H1 (cell line): ENCODE results near the gene FRY. TPM values are rescaled to one million over a fixed set of nuclear protein-coding genes. Genes with fewer than 3 reads are reported as not detected.

Experiments
- CTCF ChIA-PET: fragments of 300-600 bp; sonication (Branson Sonifier 250); formaldehyde crosslinking; loops from one replicate; lab custom pipeline; 2021; ENCODE audit not compliant: partially characterized antibody; lab: Charles Lee
- POLR2A ChIA-PET: fragments of 300-600 bp; sonication (Branson Sonifier 250); formaldehyde crosslinking; loops from one replicate; lab custom pipeline; 2021; ENCODE audit warnings: inconsistent platforms; ENCODE audit not compliant: partially characterized antibody; lab: Charles Lee
- DNase-seq, 2 experiments: peaks; one replicate each; pipeline versions ENCODE4 v3.0.0 to v3.0.0-alpha.2; 2010 to 2022; ENCODE audit warnings: low spot score in 2 of 2, low read depth in 1 of 2, mixed read lengths in 1 of 2
- FAIRE-seq: peaks from 2 replicates; lab custom pipeline; 2011; peaks lifted over from hg19 to GRCh38; lab: Jason Lieb, UNC
- H2AFZ ChIP-seq: 2 replicates; pipeline ENCODE4 v1.8.1; 2012; ENCODE audit warnings: low read length, inconsistent platforms
- H2AK5ac ChIP-seq: 2 replicates; pipeline ENCODE4 v1.6.1; 2013; ENCODE audit warnings: low read depth, low read length
- H2BK120ac ChIP-seq: replicated peaks from 2 replicates; pipeline ENCODE3; 2013; ENCODE audit warnings: low read depth, low read length, inconsistent platforms
- H2BK12ac ChIP-seq: 2 replicates; pipeline ENCODE4 v1.6.1; 2013; ENCODE audit warnings: low read depth, low read length
- H2BK15ac ChIP-seq: 2 replicates; pipeline ENCODE4 v1.6.1; 2013; ENCODE audit warnings: low read length
- H2BK20ac ChIP-seq: 2 replicates; pipeline ENCODE4 v1.6.1; 2013; ENCODE audit warnings: low read length
- H2BK5ac ChIP-seq: 2 replicates; pipeline ENCODE4 v1.6.1; 2013; ENCODE audit warnings: low read depth, low read length
- H3K14ac ChIP-seq: 2 replicates; pipeline ENCODE4 v1.6.1; 2013; ENCODE audit warnings: inconsistent platforms; ENCODE audit not compliant: insufficient read length
- H3K18ac ChIP-seq: 2 replicates; pipeline ENCODE4 v1.6.1; 2013; ENCODE audit warnings: low read length; ENCODE audit errors: extremely low read depth
- H3K23ac ChIP-seq: 2 replicates; pipeline ENCODE4 v1.6.1; 2013; ENCODE audit warnings: inconsistent platforms; ENCODE audit not compliant: insufficient read length
- H3K23me2 ChIP-seq: 2 replicates; pipeline ENCODE4 v1.6.1; 2013; ENCODE audit warnings: low read depth, low read length
- H3K27ac ChIP-seq: 2 replicates; pipeline ENCODE4 v1.6.1; 2011; ENCODE audit warnings: low read depth, low read length, inconsistent platforms
- H3K27me3 ChIP-seq, 4 experiments: replicated peaks in 1 of 4; 1 replicate in 1 of 4; 2 replicates in 3 of 4; pipeline versions ENCODE4 v1.6.1 to v1.8.1; 2011 to 2013; ENCODE audit warnings: low read length in 3 of 4, mild to moderate bottlenecking in 3 of 4, inconsistent platforms in 2 of 4, mixed read lengths in 2 of 4, moderate library complexity in 1 of 4; ENCODE audit not compliant: control insufficient read depth in 3 of 4, insufficient read depth in 3 of 4; ENCODE audit errors: extremely low read depth in 1 of 4
- H3K36me3 ChIP-seq, 4 experiments: 2 replicates each; pipeline versions ENCODE4 v1.6.1 to v1.8.1; 2011 to 2013; ENCODE audit warnings: mild to moderate bottlenecking in 4 of 4, low read length in 3 of 4, moderate library complexity in 2 of 4, control low read depth in 1 of 4, inconsistent platforms in 1 of 4; ENCODE audit not compliant: insufficient read depth in 4 of 4, control insufficient read depth in 2 of 4
- H3K4ac ChIP-seq: replicated peaks from 2 replicates; pipeline ENCODE3; 2013; ENCODE audit warnings: low read length, low read depth, mixed read lengths, inconsistent platforms; ENCODE audit not compliant: insufficient read length
- H3K4me1 ChIP-seq, 4 experiments: replicated peaks in 1 of 4; 1 replicate in 1 of 4; 2 replicates in 3 of 4; pipeline versions ENCODE4 v1.6.1 to v1.8.1; 2011 to 2013; ENCODE audit warnings: low read length in 3 of 4, inconsistent platforms in 2 of 4, mixed read lengths in 1 of 4; ENCODE audit not compliant: insufficient read depth in 4 of 4, control insufficient read depth in 3 of 4
- H3K4me2 ChIP-seq, 2 experiments: 2 replicates each; pipeline versions ENCODE4 v1.6.1 to v1.8.1; 2011 to 2013; ENCODE audit warnings: low read depth in 2 of 2, low read length in 2 of 2, control low read depth in 1 of 2, inconsistent platforms in 1 of 2, mild to moderate bottlenecking in 1 of 2; ENCODE audit not compliant: insufficient read depth in 1 of 2
- H3K4me3 ChIP-seq, 4 experiments: fragments of 200-600, 300-600 bp in 1 of 4; sonication (generic), shearing (Covaris generic), sonication (Bioruptor Twin) in 1 of 4; 2 replicates each; pipeline versions ENCODE4 v1.5.1 to v1.8.1; 2011 to 2016; ENCODE audit warnings: low read length in 4 of 4, low read depth in 3 of 4, control low read depth in 2 of 4, inconsistent platforms in 2 of 4, mild to moderate bottlenecking in 2 of 4, mixed read lengths in 1 of 4, moderate library complexity in 1 of 4; ENCODE audit not compliant: insufficient read depth in 2 of 4; ENCODE audit errors: extremely low read depth in 1 of 4
- H3K56ac ChIP-seq: replicated peaks from 2 replicates; pipeline ENCODE3; 2013; ENCODE audit warnings: low read depth, mild to moderate bottlenecking, mixed read lengths, low read length, inconsistent platforms; ENCODE audit not compliant: insufficient read length
- H3K79me1 ChIP-seq: 2 replicates; pipeline ENCODE4 v1.6.1; 2013; ENCODE audit warnings: low read depth, low read length, control low read depth
- H3K79me2 ChIP-seq, 2 experiments: 2 replicates each; pipeline versions ENCODE4 v1.6.1 to v1.8.1; 2012 to 2013; ENCODE audit warnings: low read length in 2 of 2, mild to moderate bottlenecking in 2 of 2, inconsistent platforms in 1 of 2; ENCODE audit not compliant: insufficient read depth in 2 of 2, control insufficient read depth in 1 of 2
- H3K9ac ChIP-seq, 4 experiments: replicated peaks in 1 of 4; 1 replicate in 1 of 4; 2 replicates in 3 of 4; pipeline versions ENCODE4 v1.6.1 to v1.8.1; 2011 to 2013; ENCODE audit warnings: low read depth in 3 of 4, low read length in 3 of 4, control low read depth in 2 of 4, mild to moderate bottlenecking in 2 of 4, moderate library complexity in 2 of 4, inconsistent platforms in 1 of 4; ENCODE audit errors: extremely low read depth in 1 of 4
- H3K9me3 ChIP-seq, 2 experiments: 2 replicates each; pipeline versions ENCODE4 v1.6.1 to v1.8.1; 2012 to 2013; ENCODE audit warnings: mild to moderate bottlenecking in 2 of 2, moderate library complexity in 2 of 2, control low read depth in 1 of 2, inconsistent platforms in 1 of 2, low read depth in 1 of 2, low read length in 1 of 2, mixed read lengths in 1 of 2; ENCODE audit not compliant: insufficient read depth in 2 of 2
- H4K20me1 ChIP-seq, 2 experiments: replicated peaks in 1 of 2; 2 replicates each; pipeline versions ENCODE3 to v1.8.1; 2011 to 2013; ENCODE audit warnings: inconsistent platforms in 2 of 2, low read length in 2 of 2, mild to moderate bottlenecking in 1 of 2; ENCODE audit not compliant: insufficient read depth in 2 of 2, control insufficient read depth in 1 of 2
- H4K5ac ChIP-seq: 2 replicates; pipeline ENCODE4 v1.6.1; 2013; ENCODE audit warnings: low read length, low read depth, mixed read lengths, inconsistent platforms; ENCODE audit not compliant: insufficient read length
- H4K8ac ChIP-seq: 2 replicates; pipeline ENCODE4 v1.8.0; 2013; ENCODE audit warnings: mild to moderate bottlenecking, moderate library complexity, low read length, inconsistent platforms; ENCODE audit not compliant: insufficient read depth; ENCODE audit errors: extremely low read depth
- H4K91ac ChIP-seq: replicated peaks from 2 replicates; pipeline ENCODE3; 2013; ENCODE audit warnings: low read length, mixed read lengths, inconsistent platforms; ENCODE audit not compliant: insufficient read length
- ASH2L ChIP-seq: fragments of 200-600, 300-600 bp; sonication (generic); IDR thresholded peaks from one replicate; pipeline ENCODE4 v1.7.1; 2017; ENCODE audit warnings: low read length
- EP300 ChIP-seq, 2 experiments: IDR thresholded peaks; 1 replicate in 1 of 2; 2 replicates in 1 of 2; pipeline ENCODE4 v1.6.1; 2011 to 2012; ENCODE audit warnings: low read depth in 2 of 2, low read length in 2 of 2, mild to moderate bottlenecking in 2 of 2, borderline replicate concordance in 1 of 2, inconsistent platforms in 1 of 2, moderate library complexity in 1 of 2
- FOSL1 ChIP-seq: IDR thresholded peaks from 2 replicates; pipeline ENCODE4 v1.6.1; 2011; ENCODE audit warnings: mild to moderate bottlenecking, low read depth, low read length, moderate library complexity; ENCODE audit not compliant: insufficient read depth
- GTF2F1 ChIP-seq: IDR thresholded peaks from 2 replicates; pipeline ENCODE4 v1.6.1; 2012; ENCODE audit warnings: low read depth, low read length, improper control_type of control experiment, borderline replicate concordance
- HDAC6 ChIP-seq: IDR thresholded peaks from one replicate; pipeline ENCODE4 v1.7.1; 2012; ENCODE audit warnings: low read depth, mild to moderate bottlenecking, inconsistent platforms, low read length, moderate library complexity
- KDM4A ChIP-seq: IDR thresholded peaks from one replicate; pipeline ENCODE4 v1.7.1; 2012; ENCODE audit warnings: low read depth, mild to moderate bottlenecking, moderate library complexity, low read length, inconsistent platforms; ENCODE audit not compliant: severe bottlenecking
- NANOG ChIP-seq: IDR thresholded peaks from 2 replicates; pipeline ENCODE4 v1.6.1; 2011; ENCODE audit warnings: low read length, low read depth, mild to moderate bottlenecking, inconsistent platforms; ENCODE audit not compliant: insufficient read depth, poor library complexity, severe bottlenecking
- RAD21 ChIP-seq, 2 experiments: IDR thresholded peaks in 1 of 2; conservative IDR thresholded peaks in 1 of 2; 2 replicates each; pipeline ENCODE4 v1.6.1; 2011; ENCODE audit warnings: low read depth in 2 of 2, low read length in 2 of 2, improper control_type of control experiment in 1 of 2, inconsistent platforms in 1 of 2, mild to moderate bottlenecking in 1 of 2, moderate library complexity in 1 of 2
- TEAD4 ChIP-seq: IDR thresholded peaks from 2 replicates; pipeline ENCODE4 v1.6.1; 2012; ENCODE audit warnings: low read depth, low read length, inconsistent platforms, mixed read lengths
- YY1 ChIP-seq: IDR thresholded peaks from 2 replicates; pipeline ENCODE4 v1.6.1; 2011; ENCODE audit warnings: low read depth, mild to moderate bottlenecking, low read length
- WGBS, 2 experiments: shearing (Covaris generic) in 1 of 2; methylation state at CpG; one replicate each; pipeline versions ENCODE4 v1.1.6 to v1.1.7; 2013 to 2015; ENCODE audit warnings: low lambda C conversion rate in 2 of 2, mixed read lengths in 2 of 2, inconsistent platforms in 1 of 2, low coverage in 1 of 2, missing lambda C conversion rate in 1 of 2; ENCODE audit not compliant: insufficient replicate concordance in 2 of 2, insufficient coverage in 1 of 2, insufficient read length in 1 of 2; ENCODE audit errors: extremely low coverage in 1 of 2, missing lambda C conversion rate in 1 of 2; 5-methylcytosine and 5-hydroxymethylcytosine counted together
- polyA plus RNA-seq, 7 experiments: library from polyadenylated mRNA; depleted of rRNA in 3 of 7; stranded (reverse) in 5 of 7; unstranded in 2 of 7; fragments of >200 nt in 5 of 7; fragments of 200-250 nt in 2 of 7; gene quantifications; 1 replicate in 5 of 7; 2 replicates in 1 of 7; 4 replicates in 1 of 7; pipeline versions ENCODE4 v1.2.1 to v1.2.3, GENCODE V29; 2011 to 2013; ENCODE audit warnings: missing spikeins in 2 of 7, mixed read lengths in 2 of 7
- total RNA-seq: library from RNA; stranded (reverse); fragmentation: NEBNext Ultra II Directional; extraction: Animal tissue kit (Norgen Biotek cat#: 25700); gene quantifications from 2 replicates; pipeline ENCODE4 v1.2.1, GENCODE V29; 2021
- TF ChIP-seq, protein P1 (sequence below): IDR thresholded peaks from 2 replicates; pipeline ENCODE4 v1.6.1; 2012; ENCODE audit warnings: low read length, inconsistent platforms

FRY gene
- total and polyA plus RNA-seq, 2 of the 8 experiments (the other 6 are each of a cell fraction or from before 2014, with no cell fraction given), result 4.3 to 9.2 TPM

DNA sequence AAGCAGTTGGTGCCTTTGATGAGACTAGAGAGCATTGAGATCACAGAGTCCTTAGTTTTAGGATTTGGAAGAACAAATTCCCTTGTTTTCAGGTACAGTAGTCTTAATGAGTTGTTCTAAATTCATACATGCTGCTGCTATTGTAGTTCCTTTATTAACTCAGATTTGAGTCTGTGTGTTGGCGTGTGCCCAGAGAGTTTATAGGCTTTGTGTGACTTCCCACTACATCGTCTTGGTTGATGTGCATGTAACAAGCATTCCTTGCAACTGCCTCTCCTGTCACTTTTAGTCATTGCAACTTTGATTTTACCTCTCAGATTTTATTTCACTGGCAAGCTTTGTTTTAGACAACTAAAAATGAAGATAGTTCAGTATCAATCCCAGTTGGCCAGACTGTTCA, 148.1 kb downstream of the FRY start:
- H3K27me3 ChIP-seq, result no peaks in the 10 kb centered on the region
- H3K4me1 ChIP-seq, result no peaks in the 10 kb centered on the region
- no peak overlapping the region for H2BK120ac ChIP-seq
- H3K4me3 ChIP-seq, result no peak overlapping the region
- WGBS, 2 experiments, result 85% methylated on average over 2 of the region's 2 CpGs; no CpG with 5 or more reads in 1 of the 2 experiments
- DNase-seq (no peak), FAIRE-seq (no peak)
- no peak overlapping the region for H2BK15ac ChIP-seq
- no peak overlapping the region for H3K4me2 ChIP-seq
- H4K5ac ChIP-seq, result no peak overlapping the region
- H2BK12ac ChIP-seq, result no peak overlapping the region
- ChIA-PET POLR2A (interaction anchor here (1.0 kb wide), 1 partner anchor 9 kb away, joined by 3 read pairs; no protein-coding TSS in a partner anchor), CTCF (interaction anchor here (1.0 kb wide), 1 partner anchor 270 kb away, joined by 3 read pairs; no protein-coding TSS in a partner anchor)
- no peak overlapping the region for H2BK5ac ChIP-seq
- H3K4ac ChIP-seq, result no peak overlapping the region
- H4K8ac ChIP-seq, result no peak overlapping the region
- no peak overlapping the region for H3K23ac ChIP-seq
- H2AFZ ChIP-seq, result no peak overlapping the region
- H3K27ac ChIP-seq, result no peak overlapping the region
- H3K56ac ChIP-seq, result no peak overlapping the region
- H2AK5ac ChIP-seq, result no peak overlapping the region
- H3K36me3 ChIP-seq, result peaks cover 0 to 4% (median 0%) of the 10 kb centered on the region in 4 experiments; a peak in 2 of 8 replicates
- H3K14ac ChIP-seq, result no peak overlapping the region
- no peaks in the 10 kb centered on the region for H4K20me1 ChIP-seq
- no peak overlapping the region for H3K18ac ChIP-seq
- H3K79me1 ChIP-seq, result no peaks in the 10 kb centered on the region
- no peak overlapping the region for H2BK20ac ChIP-seq
- no peaks in the 10 kb centered on the region for H3K79me2 ChIP-seq
- H4K91ac ChIP-seq, result no peak overlapping the region
- no peaks in the 10 kb centered on the region for H3K9me3 ChIP-seq
- no peaks in the 10 kb centered on the region; the same call in 1 of the 2 replicates for H3K23me2 ChIP-seq
- no peak overlapping the region for H3K9ac ChIP-seq
- TF ChIP-seq FOSL1 (no peak), NANOG (no peak), ASH2L (no peak), RAD21 (IDR thresholded peaks at IDR 0.05 in 1 of 2, conservative IDR thresholded peaks at IDR 0.05 in 1 of 2; ENCODE audit: low read depth in 2 of 2, low read length in 2 of 2) (no peak), EP300 (IDR thresholded peaks at IDR 0.05; ENCODE audit: borderline replicate concordance in 1 of 2, low read depth in 2 of 2, low read length in 2 of 2) (no peak), YY1 (no peak), TEAD4 (no peak), GTF2F1 (no peak), KDM4A (no peak), HDAC6 (no peak)
- TF ChIP-seq, protein P1, sequence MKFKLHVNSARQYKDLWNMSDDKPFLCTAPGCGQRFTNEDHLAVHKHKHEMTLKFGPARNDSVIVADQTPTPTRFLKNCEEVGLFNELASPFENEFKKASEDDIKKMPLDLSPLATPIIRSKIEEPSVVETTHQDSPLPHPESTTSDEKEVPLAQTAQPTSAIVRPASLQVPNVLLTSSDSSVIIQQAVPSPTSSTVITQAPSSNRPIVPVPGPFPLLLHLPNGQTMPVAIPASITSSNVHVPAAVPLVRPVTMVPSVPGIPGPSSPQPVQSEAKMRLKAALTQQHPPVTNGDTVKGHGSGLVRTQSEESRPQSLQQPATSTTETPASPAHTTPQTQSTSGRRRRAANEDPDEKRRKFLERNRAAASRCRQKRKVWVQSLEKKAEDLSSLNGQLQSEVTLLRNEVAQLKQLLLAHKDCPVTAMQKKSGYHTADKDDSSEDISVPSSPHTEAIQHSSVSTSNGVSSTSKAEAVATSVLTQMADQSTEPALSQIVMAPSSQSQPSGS, result no peak
